HG02885 (cell line): ENCODE results near the gene VPS37D.
"Not testable (repeated sequence)": the region's sequence is repeated elsewhere in the genome, so short reads cannot be mapped to it uniquely, and the experiment has no call there.

Experiments used
- ATAC-seq: cut with Tn5 transposase; IDR thresholded peaks from one replicate; pipeline ENCODE4 v1.9.1; 2021; ENCODE audit warnings: mild to moderate bottlenecking; ENCODE audit not compliant: unreplicated experiment, poor library complexity

VPS37D gene

DNA sequence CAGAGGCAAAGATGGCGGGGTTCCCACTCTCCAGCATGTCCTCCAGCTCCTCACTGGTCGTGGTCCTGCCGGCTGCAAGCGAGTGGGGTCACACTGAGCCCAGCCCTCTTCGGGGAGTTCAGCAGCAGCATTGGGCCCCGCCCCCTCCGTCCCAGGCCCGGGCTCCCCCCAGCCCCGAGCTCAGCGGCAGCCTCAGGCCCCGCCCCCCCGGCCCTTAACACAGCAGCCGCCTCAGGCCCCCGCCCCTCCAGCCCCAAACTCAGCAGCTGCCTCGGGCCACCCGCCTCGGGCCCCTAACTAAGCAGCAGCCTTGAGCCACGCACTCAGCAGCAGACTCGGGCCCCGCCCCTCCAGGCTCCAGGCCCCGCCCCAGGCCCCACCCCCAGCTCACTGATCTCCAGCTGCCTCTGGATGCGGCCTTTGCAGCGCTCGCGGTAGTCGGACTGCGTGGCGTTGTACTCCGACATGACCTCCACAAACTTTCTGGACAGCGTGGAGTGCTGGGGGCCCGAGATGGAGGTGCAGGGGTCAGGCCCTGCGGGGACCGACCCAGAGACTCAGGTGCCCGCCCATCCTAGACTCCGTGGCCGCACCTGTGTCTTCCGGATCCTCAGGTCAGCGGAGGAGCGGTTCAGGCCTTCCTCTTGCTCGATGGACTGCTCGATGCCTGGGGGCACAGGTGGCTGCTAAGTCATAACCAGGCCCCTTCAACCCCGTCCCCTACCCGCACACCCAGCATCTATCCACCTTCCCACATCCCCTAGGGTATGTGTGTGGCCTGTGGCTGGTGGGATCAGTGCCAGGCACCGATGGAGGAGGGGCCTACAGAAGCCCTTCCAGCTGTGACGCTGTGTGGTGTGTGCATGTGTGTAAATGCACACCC, 36.4 kb downstream of the VPS37D start:
- ATAC-seq, result no peak

DNA sequence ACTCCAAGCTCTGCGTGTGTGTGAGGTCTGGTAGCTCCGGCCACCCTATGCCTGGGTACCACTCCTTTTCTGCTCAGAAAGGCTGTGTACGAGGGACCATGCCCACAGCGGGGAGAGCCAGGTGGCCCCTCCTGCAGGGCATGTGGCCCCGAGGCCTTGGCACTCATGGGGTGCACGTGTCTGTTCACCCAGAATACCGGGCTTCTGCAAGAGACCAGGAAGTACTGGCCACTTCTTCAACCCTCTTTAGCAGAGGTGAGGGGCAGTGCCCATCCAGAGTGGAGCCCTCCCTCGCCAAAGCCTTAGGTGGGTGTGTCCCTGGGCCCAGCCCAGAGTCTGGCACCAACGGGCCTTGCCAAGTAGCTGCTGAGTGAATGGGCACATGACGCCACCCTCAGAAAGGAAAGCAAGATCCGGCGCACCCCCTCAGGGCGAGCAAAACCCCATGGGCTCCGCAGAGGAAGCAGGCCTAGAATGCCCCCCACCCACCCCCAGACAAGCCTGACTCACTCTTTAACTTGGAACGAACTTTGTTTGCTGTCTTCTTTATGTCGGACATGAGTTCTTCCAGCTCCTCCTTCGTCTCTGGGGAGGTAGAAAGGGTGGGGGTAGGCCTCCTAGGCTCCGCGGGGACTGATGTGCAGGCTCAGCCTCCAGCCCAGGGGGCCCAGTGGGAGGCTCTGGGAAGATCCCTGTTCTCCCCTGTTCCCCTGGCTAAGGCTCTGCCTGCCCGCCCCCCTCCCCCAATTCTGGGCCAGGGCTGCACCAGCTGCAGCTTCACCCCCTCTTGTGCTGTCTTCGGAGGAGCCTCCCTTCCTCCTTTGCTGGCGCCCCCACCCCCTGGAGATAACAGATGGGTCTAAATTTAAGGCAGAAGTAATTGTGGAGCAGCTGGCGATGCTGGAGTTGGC, 37.3 kb downstream of the VPS37D start:
- no peak for ATAC-seq

DNA sequence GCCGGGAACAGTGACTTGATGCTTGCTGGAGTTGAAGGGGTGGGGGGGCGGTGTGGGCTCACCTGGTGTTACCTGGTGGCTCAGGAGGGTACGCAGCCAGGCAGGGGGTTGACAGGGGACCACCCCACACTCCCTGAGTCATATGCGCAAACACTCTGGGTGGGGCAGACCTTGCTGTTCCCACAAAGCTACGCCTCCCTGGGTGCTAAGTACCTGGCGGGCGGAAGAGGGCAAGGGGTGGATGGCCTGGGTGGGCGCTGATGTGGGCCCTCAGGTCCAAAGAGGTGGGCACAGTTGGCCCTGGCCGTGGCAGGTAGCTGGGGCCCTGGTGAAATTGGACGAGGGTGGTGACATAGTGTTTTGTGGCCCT, 37.9 kb downstream of the VPS37D start:
- no peak for ATAC-seq

DNA sequence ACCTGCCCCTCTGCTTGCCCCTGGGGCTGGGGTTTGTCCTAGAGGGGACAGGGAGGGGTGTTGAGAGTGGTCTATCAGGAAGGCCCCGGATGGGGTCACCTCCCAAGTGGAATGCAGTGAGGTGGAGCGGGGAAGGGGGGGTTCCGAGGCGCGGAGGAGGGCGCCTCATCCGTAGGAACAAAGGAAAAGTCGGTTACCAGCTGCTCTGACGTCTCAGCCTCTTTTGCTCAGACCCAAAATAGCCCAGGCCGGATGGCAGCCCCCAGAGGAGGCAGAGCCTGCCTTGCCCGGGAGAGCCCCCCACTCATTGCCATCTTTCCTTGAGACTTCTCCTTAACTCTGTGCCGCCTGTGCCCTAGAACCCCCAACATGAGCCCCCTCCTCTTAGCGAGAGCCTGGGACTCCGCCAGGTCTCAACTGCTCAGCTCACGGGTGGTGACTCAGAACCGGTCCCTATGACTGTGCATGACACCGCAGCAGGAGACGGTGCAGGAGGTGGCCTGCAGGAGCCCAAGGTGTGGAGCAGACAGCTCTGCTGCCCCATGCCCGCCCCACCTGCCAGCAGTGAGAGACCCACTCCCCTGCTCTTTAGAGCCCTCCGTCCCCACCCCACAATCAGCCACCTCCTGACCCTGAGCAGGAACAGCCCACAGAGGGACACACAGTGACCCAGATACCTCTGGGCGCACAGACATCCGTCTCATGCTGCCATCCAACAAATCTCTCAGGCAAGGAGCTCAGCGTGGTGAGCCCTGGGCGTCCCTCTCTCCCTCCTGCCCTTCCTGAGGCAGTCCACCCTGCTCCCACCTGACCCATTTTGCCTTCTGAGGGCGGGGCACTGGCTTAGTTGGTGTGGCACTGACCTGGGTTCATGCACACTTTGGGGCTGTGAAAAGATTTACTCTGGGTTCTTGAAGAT, 38.8 kb downstream of the VPS37D start:
- no peak for ATAC-seq

DNA sequence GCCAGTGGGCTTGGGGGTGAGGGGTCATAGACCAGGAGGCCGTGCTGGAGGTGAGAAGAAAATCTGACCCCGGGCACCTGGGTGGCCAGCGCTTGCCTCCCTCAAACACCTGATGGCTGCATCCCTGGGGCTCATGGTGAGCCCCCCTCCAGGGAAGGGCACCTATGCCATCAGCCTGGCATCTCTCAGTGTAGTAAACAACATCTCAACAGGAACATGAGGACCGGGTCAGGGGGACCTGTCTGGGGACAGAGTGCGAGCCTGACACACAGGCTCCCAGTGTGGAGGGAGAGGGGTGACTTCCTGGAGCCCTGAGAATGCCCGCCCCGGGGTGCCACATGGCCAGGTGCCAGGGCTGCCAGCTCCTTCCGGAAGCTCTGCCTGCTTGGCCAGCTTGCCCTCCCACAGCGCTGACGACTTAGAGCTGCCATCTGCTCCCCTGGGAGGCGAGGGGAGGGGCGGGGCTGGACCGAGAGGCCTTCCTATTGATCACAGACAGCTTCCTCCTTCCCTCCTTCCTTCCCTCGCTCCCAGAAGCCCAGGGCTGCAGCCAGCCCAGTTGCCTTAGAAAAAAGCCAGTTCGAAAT, 39.5 kb downstream of the VPS37D start:
- ATAC-seq, result no peak

DNA sequence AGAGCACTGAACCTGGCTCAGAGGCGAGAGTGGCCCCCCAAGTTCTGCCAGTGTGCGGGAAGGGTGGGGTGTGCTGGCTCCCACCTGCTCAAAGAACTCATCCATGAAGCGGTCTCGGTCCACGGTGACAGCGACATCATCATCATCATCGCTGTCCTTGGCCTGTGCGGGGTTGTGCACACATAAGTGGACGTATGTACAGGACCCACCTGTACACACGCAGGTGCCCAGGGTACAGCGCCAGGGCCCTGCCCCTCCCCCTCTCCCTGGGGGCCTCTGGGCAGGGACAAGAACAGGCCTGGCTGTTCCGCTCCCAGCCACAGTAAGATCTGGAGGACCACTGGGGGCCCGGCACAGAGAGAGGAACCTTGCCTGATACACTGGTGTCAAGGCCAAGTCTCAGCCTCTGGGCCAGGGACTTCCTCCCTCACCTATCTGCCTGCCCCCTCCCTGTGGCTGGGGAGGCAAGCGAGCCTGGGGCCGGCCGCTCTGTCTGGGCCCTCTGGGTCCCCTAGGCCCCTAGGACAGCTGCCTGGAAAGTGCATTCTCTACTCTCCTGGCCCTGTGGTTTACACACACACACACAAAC, 41.4 kb downstream of the VPS37D start:
- ATAC-seq, result no peak

DNA sequence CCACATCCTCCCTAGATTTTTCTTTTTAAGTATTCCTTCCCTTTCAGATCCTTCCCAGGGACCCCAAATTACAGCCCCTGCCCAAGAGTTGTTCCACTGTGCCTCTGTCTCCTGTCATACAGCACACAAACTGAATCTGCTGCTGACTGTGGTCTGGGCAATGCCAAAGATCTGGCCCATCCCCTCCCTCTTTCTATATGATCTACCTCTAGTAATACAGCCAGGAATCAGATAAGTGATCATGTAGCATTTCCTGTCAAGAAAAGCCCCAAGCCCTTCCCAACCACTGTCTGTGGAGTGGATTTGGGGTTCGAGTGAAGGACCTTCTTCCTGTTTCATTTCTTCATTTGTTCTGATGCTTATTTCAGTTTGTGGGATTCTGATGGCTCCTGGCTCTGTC, 45.1 kb downstream of the VPS37D start:
- ATAC-seq, result no peak

DNA sequence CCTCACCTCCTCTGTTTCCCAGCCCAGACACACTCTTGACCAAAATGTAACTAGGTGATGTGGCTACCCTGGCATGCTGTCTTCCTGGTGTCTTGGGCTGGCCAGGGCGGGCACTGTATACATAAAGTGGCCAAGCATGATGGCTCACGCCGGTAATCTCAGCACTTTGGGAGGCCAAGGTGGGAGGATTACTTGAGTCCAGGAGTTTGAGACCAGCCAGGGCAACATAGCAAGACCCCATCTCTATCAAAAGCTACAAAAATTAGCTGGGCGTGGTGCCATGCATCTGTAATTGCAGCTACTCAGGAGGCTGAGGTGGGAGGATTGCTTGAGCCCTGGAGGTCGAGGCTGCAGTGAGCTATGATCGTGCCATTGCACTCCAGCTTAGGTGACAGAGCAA, 45.7 kb downstream of the VPS37D start:
- ATAC-seq, result not testable (repeated sequence)

DNA sequence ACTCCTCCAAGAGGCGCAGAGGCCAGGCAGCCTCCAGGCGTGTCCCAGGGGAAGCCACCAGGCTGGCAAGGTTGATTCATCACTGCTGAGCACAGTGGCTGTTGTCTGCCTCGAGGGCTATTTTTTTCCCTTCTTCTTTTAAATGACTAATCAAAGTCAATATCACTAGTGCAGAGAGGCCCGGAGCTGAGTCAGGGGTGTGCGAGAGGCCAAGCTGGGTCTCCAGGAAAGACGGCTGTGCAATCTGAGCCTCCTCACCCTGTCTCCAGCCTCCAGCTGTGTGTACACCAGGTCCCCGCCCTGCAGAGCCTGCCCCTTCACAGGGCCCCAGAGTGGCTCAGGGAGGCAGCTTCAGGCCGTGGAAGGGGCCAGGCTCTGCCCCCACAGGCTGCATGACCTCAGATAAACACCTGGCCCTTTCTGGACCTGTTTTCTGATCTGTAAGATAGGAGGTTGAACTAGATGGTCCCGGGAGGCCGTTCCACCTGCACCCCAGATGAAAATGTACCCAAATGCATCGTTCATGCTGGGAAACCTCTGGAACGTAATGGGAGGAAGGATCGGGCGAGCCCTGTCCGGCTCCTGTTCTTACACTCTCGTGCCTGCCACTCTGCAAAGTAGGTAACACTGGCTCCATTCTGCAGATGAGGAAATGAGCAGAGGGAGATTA, 48.2 kb downstream of the VPS37D start:
- ATAC-seq, result no peak

DNA sequence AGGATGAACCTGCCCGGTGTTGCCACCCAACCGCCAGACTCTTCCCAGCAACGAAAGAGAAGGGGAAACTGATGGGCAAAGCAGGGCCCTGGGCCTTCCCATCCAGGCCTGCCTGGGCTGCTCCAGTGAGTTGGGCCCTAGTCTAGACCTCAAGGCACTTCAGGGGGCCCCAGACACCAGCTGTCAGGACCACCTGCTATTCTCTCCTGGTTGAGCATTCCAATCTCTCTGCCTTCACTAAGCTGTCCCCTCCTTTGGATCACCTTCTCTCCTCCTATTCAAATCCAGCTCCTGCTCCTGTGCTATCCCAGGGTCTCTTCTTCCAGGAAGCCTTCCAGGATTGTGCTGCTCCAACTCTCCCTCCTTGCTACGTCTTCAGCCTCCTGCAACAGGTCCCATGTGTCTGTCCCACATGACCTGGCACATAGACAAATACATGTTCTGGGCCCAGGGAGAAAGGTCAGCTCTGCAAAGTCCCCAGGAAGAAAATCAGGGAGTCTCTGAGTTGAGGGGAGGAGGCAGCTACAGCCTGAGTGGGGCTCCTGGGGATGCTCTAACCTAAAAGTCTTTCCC, 48.8 kb downstream of the VPS37D start:
- ATAC-seq, result no peak

DNA sequence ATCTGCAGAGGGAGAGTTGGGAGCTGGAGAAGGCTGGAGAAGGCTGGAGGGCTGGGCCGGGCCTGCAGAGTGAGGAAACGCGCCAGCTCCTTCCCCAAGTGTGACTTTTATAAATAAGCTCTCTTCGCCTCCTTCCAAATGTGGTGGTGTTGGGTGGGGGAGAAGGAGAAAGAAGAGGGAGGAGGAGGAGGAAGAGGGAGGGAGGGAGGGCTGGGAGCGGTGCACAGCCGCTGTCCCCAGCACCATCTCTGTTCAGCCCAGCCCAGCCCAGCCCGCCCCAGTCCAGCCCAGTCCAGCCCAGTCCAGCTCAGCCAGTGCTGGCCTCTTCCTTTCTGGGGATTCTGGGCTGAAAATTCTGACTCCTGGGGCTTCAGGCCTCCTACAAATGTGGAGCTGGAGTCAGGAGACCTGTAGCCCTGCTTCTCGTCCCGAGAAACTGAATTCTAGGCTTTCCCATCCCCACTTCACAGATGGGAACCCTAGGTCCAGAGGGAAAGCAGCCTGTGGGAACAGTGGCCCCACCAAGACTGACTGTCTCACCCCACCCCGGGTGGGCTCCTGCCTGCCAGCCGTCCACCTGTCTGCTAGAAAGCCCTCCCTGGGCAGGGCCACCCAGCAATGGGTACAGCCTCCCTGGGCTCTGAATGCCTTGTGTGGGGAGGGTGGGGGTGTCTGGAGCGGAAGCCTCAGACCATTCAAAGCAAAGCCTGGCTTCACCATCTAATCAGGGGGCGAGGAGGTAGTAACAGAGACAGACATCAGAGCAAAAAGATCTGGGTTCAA, 49.6 kb downstream of the VPS37D start:
- no peak for ATAC-seq

DNA sequence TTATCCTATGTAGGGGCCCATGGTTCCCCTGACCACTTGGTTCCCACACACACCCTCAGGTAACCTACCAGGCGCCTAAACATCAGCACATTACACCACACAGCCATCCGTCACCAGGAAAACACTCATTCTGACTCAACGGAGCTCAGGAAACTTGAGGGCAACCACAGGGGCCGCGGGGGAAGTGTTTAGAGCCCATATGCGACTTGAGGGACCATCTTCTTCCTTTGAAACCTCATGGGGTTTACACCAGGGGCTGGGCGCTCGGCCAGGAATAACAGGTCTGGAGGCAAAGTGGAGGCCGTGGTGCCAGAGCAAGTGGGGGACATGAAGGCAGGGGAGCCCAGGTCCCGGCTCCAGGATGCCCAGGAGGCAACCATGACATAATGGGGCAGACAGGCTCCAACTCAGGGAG, 50.4 kb downstream of the VPS37D start:
- ATAC-seq, result no peak

DNA sequence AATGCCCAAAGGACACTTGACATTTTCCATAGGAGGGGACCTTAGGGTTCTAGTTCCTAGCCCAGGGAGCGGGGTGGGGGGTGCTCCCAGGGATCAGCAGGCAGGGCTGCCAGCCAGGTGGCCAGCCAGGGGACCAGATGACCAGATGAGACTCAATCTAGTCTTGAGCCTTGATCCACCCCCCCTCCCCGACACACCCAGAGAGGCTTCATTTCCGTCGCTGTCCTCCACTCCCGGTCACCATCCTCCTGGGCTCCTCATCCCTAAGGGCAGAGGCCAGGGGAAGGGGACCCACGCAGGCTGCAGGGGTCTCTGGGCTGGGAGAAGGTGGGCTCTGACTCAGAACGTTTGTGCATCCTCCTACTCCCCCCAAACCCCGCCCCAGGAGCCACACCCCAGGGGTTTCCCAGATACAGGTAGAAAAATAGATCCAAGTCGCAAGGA, 50.8 kb downstream of the VPS37D start:
- no peak for ATAC-seq

DNA sequence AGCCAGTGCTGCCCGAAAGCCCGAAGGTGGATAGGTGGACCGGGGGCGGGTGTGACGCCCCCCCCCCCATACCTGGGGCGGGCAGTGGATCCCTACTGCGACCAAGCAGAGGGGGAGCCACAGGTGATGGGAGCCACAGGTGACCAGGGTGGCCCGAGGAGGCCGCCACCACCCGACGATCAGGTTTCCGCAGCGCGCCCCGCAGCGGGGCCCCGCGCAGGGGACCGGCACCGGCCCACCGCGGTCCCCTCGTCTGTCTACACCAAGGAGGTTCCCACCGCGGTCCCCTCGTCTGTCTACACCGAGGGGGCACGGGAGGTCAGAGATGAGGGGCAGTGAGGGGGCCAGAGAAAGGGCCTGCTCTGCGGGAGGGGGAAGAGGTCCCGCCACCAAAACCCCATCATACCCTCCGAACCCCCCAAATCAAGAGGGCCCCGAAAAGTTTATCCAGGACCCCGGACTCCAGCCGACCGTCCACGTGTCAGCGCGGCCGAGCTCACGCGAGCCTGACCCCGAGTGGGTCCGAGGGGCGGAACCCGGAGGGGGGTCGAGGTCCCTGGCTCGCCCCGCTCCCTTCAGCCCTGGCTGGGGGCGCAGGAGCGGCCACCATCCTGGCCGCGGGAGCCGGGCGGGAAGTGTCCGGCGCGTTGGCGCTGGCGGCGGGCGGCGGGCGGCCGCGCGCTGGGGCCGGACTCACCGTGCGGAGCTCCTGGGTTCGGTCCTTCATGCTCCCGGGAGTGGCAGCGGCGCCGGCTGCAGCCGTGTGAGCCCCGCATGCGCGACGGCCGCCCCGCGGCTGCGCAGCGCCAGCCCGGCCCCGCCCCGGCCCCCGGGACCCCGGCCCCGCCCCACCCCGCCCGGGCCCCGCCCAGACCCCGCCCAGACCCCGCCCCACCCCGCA, 51.5 kb downstream of the VPS37D start, which contains the start of gene STX1A:
STX1A (minus strand) TSS at position 765 of the 901 bp plus-strand sequence; CDS start at position 727, 38 bp downstream.
- peak; percentile 75 for ATAC-seq

DNA sequence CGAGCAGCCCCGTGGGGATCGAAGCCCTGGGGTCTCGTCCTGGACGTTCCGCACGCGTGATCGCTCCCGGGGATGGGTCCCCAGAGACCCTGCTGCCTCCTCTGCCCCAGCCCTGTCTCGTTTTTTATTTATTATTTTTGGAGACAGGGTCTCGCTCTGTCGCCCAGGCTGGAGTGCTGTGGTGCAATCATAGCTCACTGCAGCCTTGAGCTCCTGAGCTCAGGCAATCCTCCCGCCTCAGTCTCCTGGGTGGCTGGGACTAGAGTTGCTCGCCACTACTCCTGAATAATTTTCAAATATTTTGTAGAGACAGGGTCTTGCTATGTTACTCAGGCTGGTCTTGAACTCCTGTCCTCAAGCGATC, 52.2 kb downstream of the VPS37D start:
- no peak for ATAC-seq

DNA sequence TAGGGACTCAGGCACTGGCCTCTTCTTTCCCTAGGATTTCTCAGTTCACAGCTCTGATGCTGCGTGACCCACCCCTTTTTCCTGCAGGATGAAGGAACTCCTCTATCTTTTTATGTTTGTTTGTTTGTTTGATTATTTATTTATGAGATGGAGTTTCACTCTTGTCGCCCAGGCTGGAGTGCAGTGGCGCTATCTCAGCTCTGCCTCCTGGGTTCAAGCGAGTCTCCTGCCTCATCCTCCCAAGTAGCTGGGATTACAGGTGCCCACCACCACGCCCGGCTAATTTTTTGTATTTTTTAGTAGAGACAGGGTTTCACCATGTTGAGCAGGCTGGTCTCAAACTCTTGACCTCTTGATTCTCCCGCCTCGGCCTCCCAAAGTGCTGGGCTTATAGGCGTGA, 52.8 kb downstream of the VPS37D start:
- ATAC-seq, result not testable (repeated sequence)

DNA sequence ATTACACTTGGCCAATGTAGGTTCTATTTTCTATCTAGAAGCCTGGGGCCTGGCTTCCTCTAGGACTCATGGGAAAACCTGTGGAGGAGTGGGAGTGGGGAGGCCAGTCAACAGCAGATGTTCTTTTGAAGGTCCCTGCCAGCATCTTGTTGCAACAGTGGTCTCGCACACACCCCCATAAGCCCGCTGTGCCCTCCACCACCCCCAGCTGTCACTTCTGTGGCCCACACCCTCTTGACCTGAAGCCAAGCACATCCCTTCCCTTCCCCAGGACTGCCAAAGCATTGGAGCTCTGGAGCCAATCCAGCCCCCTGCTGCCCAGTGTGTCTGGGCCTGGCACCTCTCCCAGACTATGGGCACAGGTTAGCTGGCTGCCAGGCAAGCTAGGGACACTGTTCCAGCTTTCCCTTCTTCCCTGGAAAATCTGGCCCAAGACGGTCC, 53.8 kb downstream of the VPS37D start:
- ATAC-seq, result no peak
